SJSA1 (cell line): Measurements from ENCODE around the gene PIPOX. TPM values are rescaled to one million over a fixed set of nuclear protein-coding genes. Genes with fewer than 3 reads are reported as not detected.
A peak's percentile ranks its signal among the peaks of the same experiment; 100 is the strongest.
"Not testable (repeated sequence)": the region's sequence is repeated elsewhere in the genome, so short reads cannot be mapped to it uniquely, and the experiment has no call there.

Source experiments
- DNase-seq, 2 experiments: peaks; one replicate each; pipeline ENCODE4 v3.0.0-alpha.2; 2015 to 2020; ENCODE audit warnings: low spot score in 2 of 2, low read depth in 1 of 2
- H3K27ac ChIP-seq: fragments of 250-450 bp; sonication (Bioruptor Pico); 2 replicates; pipeline ENCODE4 v1.5.1; 2020; ENCODE audit warnings: mild to moderate bottlenecking, moderate library complexity
- H3K27me3 ChIP-seq: fragments of 250-450 bp; sonication (Bioruptor Pico); replicated peaks from 2 replicates; pipeline ENCODE4 v1.5.1; 2020; ENCODE audit warnings: mild to moderate bottlenecking, moderate library complexity
- H3K36me3 ChIP-seq: fragments of 250-450 bp; sonication (Bioruptor Pico); 2 replicates; pipeline ENCODE4 v1.5.1; 2020; ENCODE audit warnings: mild to moderate bottlenecking
- H3K4me1 ChIP-seq: fragments of 250-450 bp; sonication (Bioruptor Pico); replicated peaks from 2 replicates; pipeline ENCODE4 v1.6.1; 2021; ENCODE audit warnings: mild to moderate bottlenecking
- H3K4me3 ChIP-seq: fragments of 250-450 bp; sonication (Bioruptor Pico); 2 replicates; pipeline ENCODE4 v1.5.1; 2020; ENCODE audit warnings: mild to moderate bottlenecking
- H3K9me3 ChIP-seq: fragments of 250-450 bp; sonication (Bioruptor Pico); replicated peaks from 2 replicates; pipeline ENCODE4 v1.5.1; 2020; ENCODE audit warnings: mild to moderate bottlenecking
- total RNA-seq: library from RNA; depleted of rRNA; stranded (reverse); fragments of >200 nt; shearing (Covaris generic); gene quantifications from 2 replicates; pipeline ENCODE4 v1.2.3, GENCODE V29; 2014

Gene PIPOX
- total RNA-seq, 1 experiment from 2014 or later: 1.00 TPM

GRCh38 chr17:29078183-29079045 is 35.5 kb downstream of the PIPOX start:
- Histone ChIP-seq H3K4me3 (no peak overlapping the region), H3K9me3 (no peaks in the 10 kb centered on the region), H3K4me1 (peaks cover 18% of the 10 kb centered on the region), H3K36me3 (peaks cover 4% of the 10 kb centered on the region), H3K27ac (peak overlapping the region; percentile 11; the same call in 1 of the 2 replicates), H3K27me3 (no peaks in the 10 kb centered on the region)
- peak; percentile 73 to 77 for DNase-seq

GRCh38 chr17:29079433-29079832 is 36.5 kb downstream of the PIPOX start:
- Histone ChIP-seq H3K9me3 (no peaks in the 10 kb centered on the region), H3K27ac (no peak overlapping the region), H3K4me3 (no peak overlapping the region), H3K4me1 (peaks cover 18% of the 10 kb centered on the region), H3K36me3 (peaks cover 4% of the 10 kb centered on the region), H3K27me3 (no peaks in the 10 kb centered on the region)
- no peak for DNase-seq

- peaks cover 4% of the 10 kb centered on the region for H3K36me3 ChIP-seq
- DNase-seq: no peak
- H3K9me3 ChIP-seq: no peaks in the 10 kb centered on the region
- H3K4me3 ChIP-seq: no peak overlapping the region
- no peaks in the 10 kb centered on the region for H3K27me3 ChIP-seq
- no peak overlapping the region for H3K27ac ChIP-seq
- H3K4me1 ChIP-seq: peaks cover 18% of the 10 kb centered on the region
Measured at GRCh38 chr17:29079887-29080286, 36.9 kb downstream of the PIPOX start.

GRCh38 chr17:29080323-29080722 is 37.4 kb downstream of the PIPOX start:
- no peak for DNase-seq
- peaks cover 4% of the 10 kb centered on the region for H3K36me3 ChIP-seq

GRCh38 chr17:29080965-29081364 is 38.0 kb downstream of the PIPOX start:
- no peak for DNase-seq
- Histone ChIP-seq H3K27me3 (no peaks in the 10 kb centered on the region), H3K27ac (no peak overlapping the region), H3K4me3 (no peak overlapping the region), H3K4me1 (peaks cover 18% of the 10 kb centered on the region), H3K9me3 (no peaks in the 10 kb centered on the region), H3K36me3 (peaks cover 4% of the 10 kb centered on the region)

More at GRCh38 chr17:29080323-29080722, 37.4 kb downstream of the PIPOX start:
- no peaks in the 10 kb centered on the region for H3K9me3 ChIP-seq
- H3K4me3 ChIP-seq: no peak overlapping the region
- no peak overlapping the region for H3K27ac ChIP-seq
- H3K27me3 ChIP-seq: no peaks in the 10 kb centered on the region
- peaks cover 18% of the 10 kb centered on the region for H3K4me1 ChIP-seq

- Histone ChIP-seq H3K27me3 (no peaks in the 10 kb centered on the region), H3K4me1 (peaks cover under 1% of the 10 kb centered on the region), H3K27ac (no peak overlapping the region), H3K36me3 (peaks cover 14% of the 10 kb centered on the region), H3K9me3 (no peaks in the 10 kb centered on the region), H3K4me3 (no peak overlapping the region)
- DNase-seq: no peak
Measured at GRCh38 chr17:29084541-29085146, 41.7 kb downstream of the PIPOX start.

- Histone ChIP-seq H3K9me3 (no peaks in the 10 kb centered on the region), H3K36me3 (peaks cover 14% of the 10 kb centered on the region), H3K4me1 (no peaks in the 10 kb centered on the region), H3K27ac (no peak overlapping the region), H3K4me3 (no peak overlapping the region), H3K27me3 (no peaks in the 10 kb centered on the region)
- no peak for DNase-seq
Measured at GRCh38 chr17:29085223-29085622, 42.3 kb downstream of the PIPOX start.

GRCh38 chr17:29086628-29087332 is 43.8 kb downstream of the PIPOX start:
- Histone ChIP-seq H3K27me3 (no peaks in the 10 kb centered on the region), H3K36me3 (peaks cover 10% of the 10 kb centered on the region), H3K9me3 (no peaks in the 10 kb centered on the region), H3K4me3 (no peak overlapping the region), H3K27ac (no peak overlapping the region), H3K4me1 (no peaks in the 10 kb centered on the region)
- DNase-seq: no peak

GRCh38 chr17:29088782-29089181 is 45.8 kb downstream of the PIPOX start:
- not testable (repeated sequence) for H3K4me1 ChIP-seq, H3K27me3 ChIP-seq, DNase-seq, H3K27ac ChIP-seq, H3K4me3 ChIP-seq, H3K9me3 ChIP-seq
- H3K36me3 ChIP-seq: peaks cover 18% of the 10 kb centered on the region

- Histone ChIP-seq H3K27me3 (no peaks in the 10 kb centered on the region), H3K36me3 (peaks cover 21% of the 10 kb centered on the region), H3K27ac (no peak overlapping the region), H3K4me3 (no peak overlapping the region), H3K9me3 (no peaks in the 10 kb centered on the region), H3K4me1 (no peaks in the 10 kb centered on the region)
- DNase-seq: no peak
Measured at GRCh38 chr17:29089601-29090044, 46.7 kb downstream of the PIPOX start.

GRCh38 chr17:29090108-29090507 is 47.2 kb downstream of the PIPOX start:
- H3K9me3 ChIP-seq: no peaks in the 10 kb centered on the region
- H3K36me3 ChIP-seq: peaks cover 21% of the 10 kb centered on the region
- no peak overlapping the region for H3K4me3 ChIP-seq

GRCh38 chr17:29090750-29091605 is 48.0 kb downstream of the PIPOX start:
- H3K4me3 ChIP-seq: no peak overlapping the region
- H3K27ac ChIP-seq: no peak overlapping the region
- no peak for DNase-seq
- no peaks in the 10 kb centered on the region for H3K4me1 ChIP-seq
- H3K9me3 ChIP-seq: no peaks in the 10 kb centered on the region
- no peaks in the 10 kb centered on the region for H3K27me3 ChIP-seq
- peaks cover 21% of the 10 kb centered on the region for H3K36me3 ChIP-seq

More at GRCh38 chr17:29090108-29090507, 47.2 kb downstream of the PIPOX start:
- Histone ChIP-seq H3K27me3 (no peaks in the 10 kb centered on the region), H3K4me1 (no peaks in the 10 kb centered on the region), H3K27ac (no peak overlapping the region)
- no peak for DNase-seq

- H3K4me1 ChIP-seq: no peaks in the 10 kb centered on the region
Measured at GRCh38 chr17:29091606-29092289, 48.8 kb downstream of the PIPOX start.

More at GRCh38 chr17:29091606-29092289, 48.8 kb downstream of the PIPOX start:
- DNase-seq: no peak
- peaks cover 19% of the 10 kb centered on the region for H3K36me3 ChIP-seq
- no peak overlapping the region for H3K27ac ChIP-seq
- no peaks in the 10 kb centered on the region for H3K9me3 ChIP-seq
- H3K4me3 ChIP-seq: no peak overlapping the region
- no peaks in the 10 kb centered on the region for H3K27me3 ChIP-seq
